Stimulated activated CD8-positive, alpha-beta memory T cell treated with anti-CD3 and anti-CD28 coated beads, Interleukin-15, amount 100 ng/mL, for 48 hours (primary cell): ENCODE results near the gene UBR3.
A peak's percentile ranks its signal among the peaks of the same experiment; 100 is the strongest.
"Not testable (repeated sequence)": the region's sequence is repeated elsewhere in the genome, so short reads cannot be mapped to it uniquely, and the experiment has no call there.

Source experiments
- DNase-seq, 2 donors: peaks; one replicate each; pipeline ENCODE4 v3.0.0-alpha.2; 2020; ENCODE audit warnings: low read depth in 2 of 2

UBR3 gene

GRCh38 chr2:169827272-169828140 lies at the start of gene UBR3:
UBR3 (plus strand) TSS chr2:169827454; CDS start chr2:169827508, 54 bp downstream.
- peak; percentile 84 to 89 for DNase-seq

- no peak for DNase-seq
These were observed 48.8 kb upstream of the UBR3 start for GRCh38 chr2:169778446-169778845.

- no peak for DNase-seq
These were observed 45.8 kb upstream of the UBR3 start for GRCh38 chr2:169781249-169782013.

- no peak for DNase-seq
These were observed 44.7 kb upstream of the UBR3 start for GRCh38 chr2:169782513-169782912.

- DNase-seq = no peak
These were observed 36.7 kb upstream of the UBR3 start for GRCh38 chr2:169790581-169790980.

GRCh38 chr2:169795181-169795580 lies 32.1 kb upstream of the UBR3 start:
- DNase-seq = no peak

GRCh38 chr2:169796441-169796840 lies 30.8 kb upstream of the UBR3 start:
- DNase-seq = no peak

- DNase-seq = no peak
These were observed 29.7 kb upstream of the UBR3 start for GRCh38 chr2:169797601-169798000.

GRCh38 chr2:169798397-169798717 lies 28.9 kb upstream of the UBR3 start:
- no peak for DNase-seq

- DNase-seq = peak; percentile 96 to 97
These were observed 28.3 kb upstream of the UBR3 start, which contains the start of gene SSB for GRCh38 chr2:169798718-169799592. SSB (plus strand) TSS chr2:169798871; CDS start chr2:169800961, 2,090 bp downstream.

GRCh38 chr2:169803480-169803879 lies 23.8 kb upstream of the UBR3 start:
- DNase-seq = no peak

GRCh38 chr2:169806586-169806985 lies 20.7 kb upstream of the UBR3 start:
- DNase-seq = no peak

GRCh38 chr2:169808221-169808620 lies 19.0 kb upstream of the UBR3 start:
- DNase-seq = no peak

- no peak for DNase-seq
These were observed 11.4 kb upstream of the UBR3 start for GRCh38 chr2:169815849-169816248.

GRCh38 chr2:169816961-169817360 lies 10.3 kb upstream of the UBR3 start:
- DNase-seq = not testable (repeated sequence)

GRCh38 chr2:169817369-169817768 lies 9.9 kb upstream of the UBR3 start:
- not testable (repeated sequence) for DNase-seq

GRCh38 chr2:169818241-169818640 lies 9.0 kb upstream of the UBR3 start:
- no peak for DNase-seq

- DNase-seq = no peak
These were observed 8.1 kb upstream of the UBR3 start for GRCh38 chr2:169819106-169819505.

- not testable (repeated sequence) for DNase-seq
These were observed 7.2 kb upstream of the UBR3 start for GRCh38 chr2:169820101-169820500.

- DNase-seq = no peak
These were observed 5.2 kb upstream of the UBR3 start for GRCh38 chr2:169822036-169822435.

- no peak for DNase-seq
These were observed 4.4 kb upstream of the UBR3 start for GRCh38 chr2:169822785-169823392.

GRCh38 chr2:169823996-169824372 lies 3.3 kb upstream of the UBR3 start:
- DNase-seq = no peak
